GM21723 (cell line): Measurements from ENCODE around the gene MLEC.
"Not testable (repeated sequence)": the region's sequence is repeated elsewhere in the genome, so short reads cannot be mapped to it uniquely, and the experiment has no call there.

Experiments used
- ATAC-seq: cut with Tn5 transposase; IDR thresholded peaks from one replicate; pipeline ENCODE4 v1.9.1; 2021; ENCODE audit warnings: mild to moderate bottlenecking, moderate library complexity; ENCODE audit not compliant: unreplicated experiment

MLEC gene

GRCh38 chr12:120719496-120720233 is 32.7 kb downstream of the MLEC start:
- no peak for ATAC-seq

DNA sequence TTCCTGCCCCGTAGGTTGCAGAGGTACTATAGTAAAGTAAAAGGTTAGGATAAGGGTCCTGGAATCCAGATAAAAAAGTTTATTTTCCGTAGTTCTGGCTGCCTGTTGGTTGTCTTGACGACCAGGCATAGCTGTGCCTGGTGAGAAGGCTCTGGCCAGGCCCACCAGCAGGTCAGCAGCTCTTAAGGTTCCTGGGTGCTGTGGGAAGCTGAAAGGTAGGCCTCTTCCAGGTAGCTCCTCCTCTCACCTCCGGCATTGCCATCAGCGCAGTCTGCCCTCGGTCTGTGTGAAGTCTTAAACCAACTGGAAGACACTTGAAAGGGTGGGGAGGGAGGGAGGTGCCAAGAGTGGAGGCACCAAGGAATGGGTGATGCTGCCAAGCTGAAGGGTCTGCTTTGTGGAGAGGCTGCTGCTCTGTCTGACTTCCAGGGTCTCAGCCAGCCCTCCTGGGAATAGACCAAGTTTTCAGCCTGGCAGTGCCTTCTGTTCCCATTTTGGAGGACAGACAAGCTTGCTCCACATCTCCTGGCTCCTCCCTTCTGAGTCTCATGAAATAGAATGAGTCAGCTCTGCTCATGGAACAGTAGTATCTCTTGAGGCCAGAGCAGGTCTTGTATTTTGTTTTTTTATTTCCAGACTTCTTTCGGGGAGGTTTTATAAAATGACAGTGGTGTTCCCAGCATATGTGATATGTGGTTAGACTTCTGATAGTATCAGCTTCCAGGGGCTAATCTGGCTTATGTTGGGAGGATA is 33.5 kb downstream of the MLEC start:
- no peak for ATAC-seq

DNA sequence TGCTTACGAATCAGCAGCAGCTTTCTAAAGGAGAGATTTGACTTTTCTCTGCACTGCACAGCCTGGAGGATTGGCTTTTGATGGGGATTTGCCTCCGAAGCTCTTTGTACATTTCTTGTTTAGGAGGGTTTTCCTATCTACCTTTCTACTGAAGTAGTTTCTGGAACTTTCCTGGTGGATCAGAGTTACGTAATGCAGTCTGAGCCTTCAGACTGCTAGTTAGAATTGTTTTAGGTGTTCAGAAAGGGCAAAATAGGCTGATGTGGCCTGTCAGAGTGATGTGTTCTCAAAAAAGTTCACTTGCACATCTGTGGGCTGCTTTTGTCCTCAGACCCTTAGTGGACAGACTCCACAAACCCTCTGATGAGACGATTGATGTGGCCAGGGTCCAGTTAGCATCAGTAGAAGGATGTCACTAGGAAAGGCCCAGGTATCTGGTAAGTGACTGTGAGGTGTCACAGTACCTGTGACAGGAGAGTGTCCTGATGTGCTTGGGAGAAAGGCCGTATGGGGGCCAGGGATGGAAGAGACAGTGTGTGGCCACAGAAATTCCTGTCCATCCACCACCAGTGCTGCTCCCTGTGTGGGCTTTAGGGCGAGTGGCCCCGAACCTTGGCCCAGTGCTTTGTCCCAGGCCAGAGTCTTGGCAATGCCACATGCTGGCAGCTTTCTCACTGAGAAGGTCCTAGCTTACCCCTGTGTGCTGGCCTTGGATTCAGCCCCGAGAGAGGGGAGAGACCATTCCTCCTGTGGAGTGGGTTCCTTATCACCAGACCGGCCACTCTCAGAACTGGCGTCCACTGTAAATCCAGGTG is 34.2 kb downstream of the MLEC start:
- no peak for ATAC-seq

- no peak for ATAC-seq
Observed at GRCh38 chr12:120721866-120722265, 34.9 kb downstream of the MLEC start.

GRCh38 chr12:120722784-120723183 is 35.8 kb downstream of the MLEC start:
- ATAC-seq = no peak

GRCh38 chr12:120724720-120725119 is 37.8 kb downstream of the MLEC start:
- ATAC-seq = no peak

DNA sequence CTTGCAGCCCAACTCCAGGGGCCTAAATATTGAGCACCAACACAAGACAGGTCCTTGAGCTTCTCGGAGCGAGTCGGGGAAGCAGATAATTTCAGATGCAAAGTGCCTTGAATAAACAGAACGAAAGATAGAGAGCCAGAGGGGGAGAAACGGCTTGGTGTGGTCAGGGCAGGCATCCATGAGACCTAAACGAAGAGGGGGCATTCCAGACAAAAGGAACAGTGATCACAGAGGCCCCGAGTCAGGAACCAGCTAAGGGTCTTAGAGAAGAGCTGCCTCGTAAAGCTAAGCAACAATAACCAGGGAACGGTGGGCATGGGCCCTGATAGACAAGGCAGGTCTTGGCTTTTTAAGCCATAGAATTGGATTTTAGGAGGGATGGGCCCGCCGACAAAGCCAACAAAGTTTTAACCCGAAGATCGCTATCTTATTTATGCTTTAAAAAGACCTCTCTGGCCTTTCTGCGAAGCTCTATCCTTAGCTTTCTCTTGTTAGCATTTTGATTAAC is 38.3 kb downstream of the MLEC start:
- peak; percentile 12 for ATAC-seq

GRCh38 chr12:120725659-120726509 is 38.9 kb downstream of the MLEC start, which contains the start of gene ACADS:
TSS of gene ACADS (plus strand) at chr12:120725826. CDS start at chr12:120725886, 60 bp downstream.
- peak; percentile 96 for ATAC-seq

GRCh38 chr12:120726510-120726793 is 39.5 kb downstream of the MLEC start:
- ATAC-seq = no peak

- ATAC-seq = no peak
Observed at GRCh38 chr12:120726961-120727360, 40.0 kb downstream of the MLEC start.

DNA sequence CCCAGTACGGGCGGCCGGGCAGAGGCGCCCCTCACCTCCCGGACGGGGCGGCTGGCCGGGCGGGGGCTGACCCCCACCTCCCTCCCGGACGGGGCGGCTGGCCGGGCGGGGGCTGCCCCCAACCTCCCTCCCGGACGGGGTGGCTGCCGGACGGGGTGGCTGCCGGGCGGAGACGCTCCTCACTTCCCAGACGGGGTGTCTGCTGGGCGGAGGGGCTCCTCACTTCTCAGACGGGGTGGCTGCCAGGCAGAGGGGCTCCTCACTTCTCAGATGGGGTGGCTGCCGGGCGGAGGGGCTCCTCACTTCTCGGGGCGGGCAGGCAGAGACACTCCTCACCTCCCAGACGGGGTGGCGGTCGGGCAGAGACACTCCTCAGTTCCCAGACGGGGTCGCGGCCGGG is 45.2 kb downstream of the MLEC start:
- not testable (repeated sequence) for ATAC-seq

GRCh38 chr12:120733574-120733973 is 46.6 kb downstream of the MLEC start:
- ATAC-seq = no peak

DNA sequence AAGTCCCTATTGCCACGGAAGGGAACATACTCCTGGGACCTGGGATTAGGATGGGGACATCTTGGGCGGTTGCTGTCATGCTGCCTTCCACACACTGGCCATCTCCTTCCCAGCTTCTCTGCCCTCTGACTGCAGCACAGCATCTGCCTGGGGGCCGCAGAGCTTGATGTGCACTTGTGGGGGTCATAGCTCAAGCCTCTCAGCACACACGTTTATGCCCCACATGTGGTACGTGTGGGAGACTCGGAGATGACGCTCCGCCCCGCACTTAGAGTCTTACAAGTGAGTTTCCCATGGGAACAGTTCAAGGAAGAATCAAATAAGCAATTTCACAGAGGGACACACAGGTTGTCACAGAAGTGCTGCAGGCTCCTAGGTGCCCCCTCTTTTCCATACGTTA is 47.3 kb downstream of the MLEC start:
- ATAC-seq = no peak

GRCh38 chr12:120735181-120735580 is 48.2 kb downstream of the MLEC start:
- ATAC-seq = no peak

DNA sequence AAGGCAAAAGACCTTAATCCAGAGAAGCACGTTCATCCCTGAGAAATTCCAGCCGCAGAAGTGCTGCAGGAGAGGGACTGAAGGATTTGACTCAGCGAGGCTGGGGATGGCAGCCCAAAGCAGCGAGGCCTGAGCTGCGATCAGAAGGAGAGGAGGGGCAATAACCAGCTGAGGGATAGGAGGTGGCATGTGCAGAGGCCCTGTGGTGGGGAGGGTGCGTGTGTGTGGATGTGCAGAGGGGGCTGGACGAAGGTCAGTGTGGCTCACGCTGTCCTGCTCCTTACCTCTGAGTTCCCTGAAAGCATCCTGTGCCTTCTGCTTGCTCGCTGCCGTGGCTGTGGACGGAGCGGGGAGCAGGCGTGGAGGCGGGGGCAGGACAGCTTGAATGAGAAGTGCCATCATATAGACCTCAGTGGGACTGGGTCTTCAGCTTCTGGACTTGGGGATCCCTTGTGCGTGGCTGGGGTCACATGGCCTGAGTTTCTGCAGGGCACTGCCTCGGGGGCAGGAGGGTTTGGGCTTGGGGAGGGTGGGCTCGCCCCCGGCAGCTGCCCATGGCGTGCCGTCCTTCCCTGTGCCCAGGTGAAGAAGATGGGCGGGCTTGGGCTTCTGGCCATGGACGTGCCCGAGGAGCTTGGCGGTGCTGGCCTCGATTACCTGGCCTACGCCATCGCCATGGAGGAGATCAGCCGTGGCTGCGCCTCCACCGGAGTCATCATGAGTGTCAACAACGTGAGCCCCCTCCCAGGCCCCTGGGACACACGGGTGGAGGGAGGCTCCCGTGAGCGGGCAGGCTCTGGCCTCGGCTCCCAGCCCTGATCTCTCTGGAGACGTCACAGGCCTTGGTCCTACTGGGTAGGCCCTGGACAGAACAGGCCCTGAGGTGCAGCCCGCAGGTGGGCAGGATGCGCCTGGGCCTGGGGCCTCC is 49.7 kb downstream of the MLEC start:
- ATAC-seq = no peak

DNA sequence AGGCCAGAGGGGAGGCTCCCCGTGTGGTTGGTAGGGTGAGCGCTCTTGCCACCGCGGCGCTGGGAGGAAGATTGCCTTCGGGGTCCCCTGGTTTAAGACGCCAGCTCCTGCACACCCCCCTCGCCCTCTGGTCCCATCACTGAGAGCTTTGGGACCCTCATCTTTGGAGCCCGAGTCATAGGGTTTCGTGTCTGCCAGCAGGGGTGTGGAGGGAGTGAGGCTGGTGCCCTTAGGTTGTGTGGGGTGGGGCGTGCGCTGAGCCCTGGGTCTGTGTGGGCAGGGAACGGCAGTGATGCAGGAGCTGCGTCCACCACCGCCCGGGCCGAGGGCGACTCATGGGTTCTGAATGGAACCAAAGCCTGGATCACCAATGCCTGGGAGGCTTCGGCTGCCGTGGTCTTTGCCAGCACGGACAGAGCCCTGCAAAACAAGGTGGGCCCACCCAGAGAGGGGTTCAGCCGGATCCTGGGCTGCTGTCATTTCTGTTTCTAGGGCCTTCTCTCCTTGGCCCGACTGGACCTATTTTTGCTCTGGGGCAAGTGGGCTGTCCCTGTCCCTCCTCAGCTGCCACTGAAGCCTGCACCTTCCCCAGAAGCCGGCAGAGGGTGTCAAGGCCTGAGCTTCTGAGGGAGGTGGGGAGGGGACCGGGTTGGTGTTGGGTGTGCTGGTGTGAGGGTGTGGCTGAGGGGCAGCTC is 50.8 kb downstream of the MLEC start:
- no peak for ATAC-seq

DNA sequence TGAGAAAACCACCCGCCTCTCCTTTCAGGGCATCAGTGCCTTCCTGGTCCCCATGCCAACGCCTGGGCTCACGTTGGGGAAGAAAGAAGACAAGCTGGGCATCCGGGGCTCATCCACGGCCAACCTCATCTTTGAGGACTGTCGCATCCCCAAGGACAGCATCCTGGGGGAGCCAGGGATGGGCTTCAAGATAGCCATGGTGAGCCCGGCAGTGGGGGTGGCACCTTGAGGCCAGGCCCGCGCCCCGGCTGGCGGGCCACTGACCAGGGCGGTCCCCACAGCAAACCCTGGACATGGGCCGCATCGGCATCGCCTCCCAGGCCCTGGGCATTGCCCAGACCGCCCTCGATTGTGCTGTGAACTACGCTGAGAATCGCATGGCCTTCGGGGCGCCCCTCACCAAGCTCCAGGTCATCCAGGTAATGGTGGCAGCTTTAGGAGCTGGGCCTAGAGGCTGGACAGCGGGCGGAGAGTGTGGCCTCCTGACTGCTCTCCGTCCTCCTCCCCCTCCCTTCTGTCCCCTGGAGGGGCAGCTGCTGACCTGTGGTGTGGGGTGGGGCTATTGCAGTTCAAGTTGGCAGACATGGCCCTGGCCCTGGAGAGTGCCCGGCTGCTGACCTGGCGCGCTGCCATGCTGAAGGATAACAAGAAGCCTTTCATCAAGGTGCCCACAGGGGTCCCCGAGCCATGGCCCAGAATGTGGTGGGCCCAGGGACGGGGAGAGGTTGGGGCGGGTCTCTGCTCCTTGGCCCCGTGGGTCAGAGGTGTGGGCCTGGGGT is 51.5 kb downstream of the MLEC start:
- no peak for ATAC-seq
